HG03064 (cell line): ENCODE data around the gene AKAP14.
"Not testable (repeated sequence)": the region's sequence is repeated elsewhere in the genome, so short reads cannot be mapped to it uniquely, and the experiment has no call there.

Experiments
- ATAC-seq: cut with Tn5 transposase; IDR thresholded peaks from one replicate; pipeline ENCODE4 v1.9.1; 2021; ENCODE audit warnings: low read depth; ENCODE audit not compliant: unreplicated experiment

AKAP14 gene

DNA sequence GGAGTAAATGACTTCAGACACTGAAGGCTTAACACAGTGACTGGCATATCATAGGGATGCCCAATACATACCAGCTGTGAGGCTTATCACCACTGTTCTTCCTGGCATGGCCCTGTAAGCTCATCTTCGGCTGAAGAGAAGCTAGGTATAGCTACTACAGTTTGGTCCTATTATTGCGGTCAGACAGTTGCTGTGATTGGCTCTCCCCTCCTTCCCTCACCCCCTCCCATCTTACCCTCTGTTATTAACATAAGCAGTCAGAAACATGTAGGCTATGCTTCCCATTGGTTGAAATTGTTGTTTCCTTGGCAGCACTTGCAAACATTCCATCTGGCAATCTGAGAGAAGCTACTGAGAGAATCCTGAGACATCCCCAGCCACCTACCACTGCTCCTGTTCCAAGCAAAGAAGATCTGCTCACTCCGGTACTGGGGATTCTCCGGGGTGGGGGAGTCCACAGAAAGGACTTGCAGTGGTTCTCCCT, at the start of gene AKAP14:
AKAP14 (plus strand) TSS at position 51 of the 484 bp plus-strand sequence. CDS start 7,331 bp downstream, outside the sequence.
- ATAC-seq, result no peak

DNA sequence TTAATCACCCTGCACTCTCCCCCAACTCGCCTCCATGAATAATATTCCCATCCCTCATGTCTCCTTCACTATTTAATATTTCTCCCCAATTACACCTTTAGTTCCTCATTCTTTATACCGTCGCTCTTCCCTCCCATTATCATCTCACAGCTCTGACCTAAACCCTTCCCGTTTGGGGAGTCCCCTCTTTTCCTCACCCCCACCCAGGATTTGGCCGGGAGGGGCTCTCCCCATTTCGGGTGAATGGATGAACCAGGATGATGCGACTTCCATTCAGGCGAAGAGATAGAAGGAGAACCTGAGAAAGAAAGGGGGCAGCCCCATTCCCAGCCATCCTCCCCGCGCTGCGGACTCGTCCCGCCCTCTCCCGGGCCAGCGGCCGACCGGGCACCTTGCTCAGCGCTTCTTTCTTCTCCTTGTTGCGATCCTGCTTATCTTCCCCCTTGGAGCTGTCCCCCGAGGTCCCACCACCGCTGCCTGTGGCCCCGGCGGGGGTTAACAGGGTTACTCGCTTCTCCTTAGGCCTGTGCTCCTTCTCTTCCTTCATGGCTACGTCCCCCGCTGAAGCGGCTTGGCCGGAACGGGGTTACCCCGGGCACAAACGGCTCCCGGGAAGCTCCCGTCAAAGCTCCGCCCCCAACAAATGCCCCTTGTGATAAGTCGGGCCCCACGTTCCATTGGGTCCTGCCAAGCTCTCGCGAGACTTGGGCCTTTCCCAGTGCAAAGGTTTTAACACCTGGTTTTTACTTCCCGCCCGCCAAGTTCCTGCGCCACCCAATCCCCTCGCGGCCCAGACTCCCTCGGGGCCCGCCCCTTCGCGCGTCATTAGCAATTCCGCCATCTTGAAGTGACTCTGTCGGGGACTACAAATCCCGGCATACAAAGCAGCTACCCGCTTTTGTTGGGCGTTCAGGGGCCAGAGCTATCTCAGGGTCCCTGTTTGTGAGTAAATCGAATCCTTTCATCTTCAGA, 43.0 kb upstream of the AKAP14 start, which contains the start of gene UPF3B:
UPF3B (minus strand) TSS at position 582 of the 972 bp plus-strand sequence; CDS start at position 547, 35 bp downstream.
- peak; percentile 96 for ATAC-seq

- ATAC-seq, result no peak
These were observed 42.2 kb upstream of the AKAP14 start for GRCh38 chrX:119853444-119853843.

GRCh38 chrX:119870626-119871131, 25.0 kb upstream of the AKAP14 start:
- peak; percentile 12 for ATAC-seq

DNA sequence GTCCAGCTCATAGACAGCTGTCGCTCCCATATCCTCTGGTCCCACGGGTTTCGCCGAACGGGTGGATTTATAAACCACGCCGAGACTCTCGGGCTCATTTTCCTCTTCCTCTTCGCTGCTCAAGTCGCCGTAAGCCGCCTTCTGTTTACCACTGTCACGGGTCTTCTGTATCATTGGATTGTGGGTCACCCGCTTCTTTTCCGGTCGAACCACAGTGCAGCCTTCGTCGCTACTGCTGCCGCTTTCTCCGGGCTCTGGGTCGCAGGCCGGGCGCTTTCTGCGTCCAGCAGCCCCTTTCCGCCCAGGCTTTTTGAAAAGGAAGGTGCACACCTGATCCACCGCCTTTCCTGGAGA, 24.5 kb upstream of the AKAP14 start:
- peak; percentile 39 for ATAC-seq

GRCh38 chrX:119871599-119872395, 23.9 kb upstream of the AKAP14 start, which contains the start of the genes NDUFA1 and RNF113A:
TSS of gene NDUFA1 (plus strand) at chrX:119871832. CDS start at chrX:119871912, 80 bp downstream.
TSS of gene RNF113A (minus strand) at chrX:119871733. CDS start at chrX:119871613, 120 bp downstream.
- peak; percentile 86 for ATAC-seq

DNA sequence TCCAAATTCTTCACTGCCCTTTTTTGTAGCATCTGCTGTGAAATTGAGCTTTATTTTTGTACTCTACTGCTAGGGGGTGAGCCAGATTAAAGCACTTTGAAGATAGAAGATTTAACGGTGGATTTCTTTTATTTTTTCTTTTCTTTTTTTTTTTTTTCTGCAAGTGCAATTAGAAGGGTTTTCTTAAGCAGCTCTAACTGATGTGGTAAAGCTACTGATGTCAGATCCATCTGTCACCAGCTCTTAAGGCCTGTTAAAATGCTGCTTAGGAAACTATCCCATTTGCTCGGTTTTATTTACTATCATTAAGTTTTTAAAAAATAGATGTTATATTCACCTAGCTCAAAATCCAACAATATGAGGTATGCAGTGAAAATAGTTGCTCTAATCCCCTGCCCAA, 17.0 kb upstream of the AKAP14 start:
- no peak for ATAC-seq

DNA sequence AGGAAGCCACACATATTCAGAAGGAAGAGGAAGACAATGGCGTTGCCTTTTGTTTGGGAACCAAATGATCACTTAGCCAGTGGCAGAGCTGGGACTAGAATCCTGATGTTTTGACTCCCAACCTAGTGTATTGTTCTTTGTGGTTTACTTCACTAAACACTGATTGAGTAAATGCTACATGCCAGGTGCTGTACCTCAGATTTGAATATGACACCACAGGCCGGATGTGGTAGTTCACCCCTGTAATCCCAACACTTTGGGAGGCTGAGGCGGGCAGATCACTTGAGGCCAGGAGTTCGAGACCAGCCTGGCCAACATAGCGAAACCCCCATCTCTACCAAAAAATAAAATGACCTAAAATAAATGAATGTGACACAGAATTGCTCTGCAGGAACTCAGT, 15.6 kb upstream of the AKAP14 start:
- ATAC-seq, result no peak

DNA sequence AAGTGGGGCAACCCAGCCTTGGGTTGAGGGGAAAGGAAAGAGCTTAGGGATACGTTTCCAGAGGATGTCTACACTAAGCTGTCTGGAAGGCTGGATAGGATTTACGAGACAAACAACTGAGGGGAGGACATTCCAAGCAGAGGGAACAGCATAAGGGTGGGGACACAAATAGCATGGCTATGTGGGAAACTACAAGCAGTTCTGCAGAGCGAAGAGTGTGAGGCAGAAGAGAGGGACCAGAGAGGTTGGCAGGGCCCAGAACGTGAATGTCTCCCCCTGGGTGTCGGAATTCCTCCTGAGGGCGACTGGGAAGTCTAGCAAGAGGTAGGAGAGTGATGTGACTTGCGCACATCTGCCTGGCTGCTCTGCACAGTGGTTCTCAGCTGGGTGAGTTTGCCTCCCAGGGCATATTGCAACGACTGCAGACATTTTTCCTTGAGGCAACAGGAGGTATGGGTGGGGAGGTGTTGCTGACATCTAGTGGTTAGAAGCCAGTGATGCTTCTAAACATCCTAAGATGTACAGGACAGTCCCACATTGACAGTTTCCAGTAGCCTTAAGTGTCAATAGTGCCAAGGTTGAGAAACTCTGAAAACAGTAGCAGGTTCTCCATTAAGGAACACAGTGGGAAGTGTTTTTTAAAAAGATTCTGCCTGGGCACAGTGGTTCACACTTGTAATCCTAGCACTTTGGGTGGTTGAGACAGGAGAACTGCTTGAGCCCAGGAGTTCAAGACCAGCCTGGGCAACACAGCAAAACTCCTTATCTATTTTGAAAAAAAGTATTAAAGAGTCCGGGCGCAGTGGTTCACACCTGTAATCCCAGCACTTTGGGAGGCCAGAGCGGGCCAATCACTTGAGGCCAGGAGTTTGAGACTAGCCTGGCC, 14.9 kb upstream of the AKAP14 start:
- ATAC-seq, result peak; percentile 73

GRCh38 chrX:119885554-119886428, 9.9 kb upstream of the AKAP14 start:
- no peak for ATAC-seq

GRCh38 chrX:119887721-119888425, 7.8 kb upstream of the AKAP14 start:
- ATAC-seq, result no peak

DNA sequence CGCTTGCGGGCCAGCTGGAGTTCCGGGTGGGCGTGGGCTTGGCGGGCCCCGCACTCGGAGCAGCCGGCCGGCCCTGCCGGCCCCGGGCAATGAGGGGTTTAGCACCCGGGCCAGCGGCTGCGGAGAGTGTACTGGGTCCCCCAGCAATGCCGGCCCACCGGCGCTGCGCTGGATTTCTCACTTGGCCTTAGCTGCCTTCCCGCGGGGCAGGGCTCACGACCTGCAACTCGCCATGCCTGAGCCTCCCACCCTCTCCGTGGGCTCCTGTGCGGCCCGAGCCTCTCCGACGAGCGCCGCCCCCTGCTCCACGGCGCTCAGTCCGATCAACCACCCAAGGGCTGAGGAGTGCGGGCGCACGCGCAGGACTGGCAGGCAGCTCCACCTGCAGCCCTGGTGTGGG, 5.1 kb upstream of the AKAP14 start:
- not testable (repeated sequence) for ATAC-seq

DNA sequence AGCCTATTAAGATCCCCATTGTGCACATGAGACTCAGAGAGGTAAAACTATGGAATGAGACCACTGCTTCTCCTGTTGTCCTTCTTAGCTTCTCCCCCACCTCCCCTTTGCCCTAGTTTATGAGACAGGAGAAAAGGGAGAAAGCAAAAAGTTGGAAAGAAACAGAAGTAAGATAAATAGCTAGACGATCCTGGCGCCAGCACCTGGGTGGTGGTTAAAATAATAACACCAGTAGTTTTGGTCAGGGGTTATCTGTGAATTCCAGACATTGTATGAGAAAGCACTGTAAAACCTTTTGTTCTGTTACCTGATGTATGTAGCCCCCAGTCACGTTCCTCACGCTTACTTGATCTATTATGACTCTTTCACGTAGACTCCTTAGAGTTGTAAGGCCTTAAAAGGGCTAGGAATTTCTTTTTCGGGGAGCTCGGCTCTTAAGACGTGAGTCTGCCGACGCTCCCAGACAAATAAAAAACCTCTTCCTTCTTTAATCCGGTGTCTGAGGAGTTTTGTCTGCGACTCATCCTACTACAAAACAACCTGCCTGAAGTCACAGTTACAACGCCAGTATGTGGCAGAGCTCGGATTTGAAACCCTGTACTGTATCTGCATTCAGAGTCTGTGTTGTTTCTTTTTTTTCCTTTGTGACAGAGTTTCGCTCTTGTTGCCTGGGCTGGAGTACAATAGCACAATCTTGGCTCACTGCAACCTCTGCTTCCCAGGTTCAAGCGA, 3.6 kb upstream of the AKAP14 start:
- not testable (repeated sequence) for ATAC-seq

- no peak for ATAC-seq
These were observed 3.4 kb downstream of the AKAP14 start for GRCh38 chrX:119899125-119899524.

DNA sequence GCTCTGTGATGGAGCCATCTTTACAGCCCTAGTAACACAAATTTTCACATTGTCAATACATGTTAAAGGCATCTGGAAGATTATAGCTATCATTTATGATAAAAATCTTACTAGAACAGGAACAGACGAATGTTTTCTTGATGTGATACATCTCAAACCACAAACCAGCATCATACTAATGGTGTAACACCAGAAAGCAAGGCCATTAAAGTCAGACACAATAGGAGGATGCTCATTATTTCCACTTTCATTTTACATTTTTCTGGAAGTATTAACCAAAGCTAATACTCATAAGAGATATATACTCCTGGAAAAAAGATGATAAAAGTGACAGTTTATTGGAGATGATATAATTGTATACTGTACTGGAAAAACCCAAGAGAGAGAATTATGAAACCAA, 5.3 kb downstream of the AKAP14 start:
- no peak for ATAC-seq

DNA sequence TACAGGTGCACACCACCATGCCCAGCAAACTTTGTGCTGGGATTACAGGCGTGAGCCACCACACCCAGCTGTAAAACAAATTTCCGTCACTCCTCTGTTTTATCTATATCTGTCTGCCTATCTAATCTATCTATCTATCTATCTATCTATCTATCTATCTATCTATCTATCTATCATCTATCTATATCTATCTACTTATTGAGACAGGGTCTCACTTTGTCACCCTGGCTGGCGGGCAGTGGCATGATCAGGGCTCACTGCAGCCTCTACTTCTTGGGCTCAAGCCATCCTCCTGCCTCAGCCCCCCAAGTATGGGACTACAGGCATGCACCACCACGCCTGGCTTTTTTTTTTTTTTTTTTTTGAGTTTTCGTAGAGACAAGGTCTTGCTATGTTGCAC, 20.6 kb downstream of the AKAP14 start:
- ATAC-seq, result no peak

DNA sequence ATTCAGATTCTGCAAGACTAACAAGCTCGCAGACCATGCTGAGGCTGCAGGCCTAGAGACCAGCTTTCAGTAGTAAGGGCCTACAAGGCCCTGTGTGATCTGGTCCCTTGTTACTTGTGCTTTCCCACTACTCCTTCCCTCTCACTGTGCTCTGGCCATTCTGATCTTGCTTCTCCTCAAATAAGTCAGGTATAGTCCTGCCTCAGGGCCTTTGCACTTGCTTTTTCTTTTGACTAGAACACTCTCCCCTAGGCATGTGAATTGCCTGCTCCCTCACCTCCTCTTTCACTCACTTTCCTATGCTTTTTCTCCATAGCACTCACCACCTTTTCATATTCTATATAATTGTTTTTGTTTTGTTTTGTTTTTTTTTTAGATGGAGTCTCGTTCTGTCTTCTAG, 22.2 kb downstream of the AKAP14 start:
- no peak for ATAC-seq
